Liver (tissue), 3 donors: ENCODE data around the gene DENND1C.

Source experiments
- ATF3 ChIP-seq: IDR thresholded peaks from 2 replicates; pipeline ENCODE4 v1.6.1; 2016; ENCODE audit warnings: antibody characterized with exemption
- CTCF ChIP-seq: fragments of 150-350 bp; IDR thresholded peaks from 2 replicates; pipeline ENCODE4 v1.5.1; 2017; ENCODE audit warnings: improper control_type of control experiment, low read depth, low read length; ENCODE audit not compliant: missing input control
- EGR1 ChIP-seq, 2 donors: IDR thresholded peaks; 2 replicates each; pipeline ENCODE4 v1.6.1; 2016 to 2018; ENCODE audit warnings: antibody characterized with exemption in 2 of 2, low read depth in 2 of 2
- FOXA1 ChIP-seq: IDR thresholded peaks from 2 replicates; pipeline ENCODE4 v1.6.1; 2016; ENCODE audit warnings: antibody characterized with exemption
- GABPA ChIP-seq, 2 donors: IDR thresholded peaks in 1 of 2; conservative IDR thresholded peaks in 1 of 2; 2 replicates each; pipeline ENCODE4 v1.6.1; 2016; ENCODE audit warnings: antibody characterized with exemption in 2 of 2, mild to moderate bottlenecking in 1 of 2, moderate library complexity in 1 of 2
- JUND ChIP-seq, 2 donors: IDR thresholded peaks; 2 replicates each; pipeline ENCODE4 v1.6.1; 2016; ENCODE audit warnings: antibody characterized with exemption in 2 of 2
- MAX ChIP-seq: IDR thresholded peaks from 2 replicates; pipeline ENCODE4 v1.6.1; 2016; ENCODE audit warnings: antibody characterized with exemption
- RAD21 ChIP-seq, 2 donors: IDR thresholded peaks; 2 replicates each; pipeline ENCODE4 v1.6.1; 2016; ENCODE audit warnings: antibody characterized with exemption in 2 of 2, mild to moderate bottlenecking in 2 of 2
- RXRA ChIP-seq, 2 donors: IDR thresholded peaks; 2 replicates each; pipeline ENCODE4 v1.6.1; 2017 to 2018; ENCODE audit warnings: antibody characterized with exemption in 2 of 2, mild to moderate bottlenecking in 1 of 2
- SP1 ChIP-seq: IDR thresholded peaks from 2 replicates; pipeline ENCODE4 v1.6.1; 2018; ENCODE audit warnings: antibody characterized with exemption, mild to moderate bottlenecking
- TAF1 ChIP-seq: conservative IDR thresholded peaks from 2 replicates; pipeline ENCODE4 v1.6.1; 2016; ENCODE audit warnings: antibody characterized with exemption, mild to moderate bottlenecking
- YY1 ChIP-seq: IDR thresholded peaks from 2 replicates; pipeline ENCODE4 v1.6.1; 2016; ENCODE audit warnings: antibody characterized with exemption, mild to moderate bottlenecking
- donor health status: healthy.
- donor health status: healthy.

GRCh38 chr19:6519289-6519688, 37.7 kb upstream of the DENND1C start:
- TF ChIP-seq FOXA1 = no peak
- no peak for TF ChIP-seq CTCF
- TF ChIP-seq RAD21 (IDR thresholded peaks at IDR 0.05) = no peak
- no peak for TF ChIP-seq MAX
- TF ChIP-seq YY1 = no peak
- TF ChIP-seq ATF3 = no peak
- no peak for TF ChIP-seq EGR1 (IDR thresholded peaks at IDR 0.05; ENCODE audit: low read depth in 2 of 2)
- TF ChIP-seq GABPA (IDR thresholded peaks at IDR 0.05 in 1 of 2, conservative IDR thresholded peaks at IDR 0.05 in 1 of 2) = no peak
- TF ChIP-seq JUND (IDR thresholded peaks at IDR 0.05) = no peak
- TF ChIP-seq SP1 = no peak
- no peak for TF ChIP-seq RXRA (IDR thresholded peaks at IDR 0.05)
- no peak for TF ChIP-seq TAF1
